GM13977 (cell line): ENCODE data around the gene LEMD1.

Source experiments
- DNase-seq: peaks from one replicate; pipeline ENCODE4 v3.0.0; 2012; ENCODE audit warnings: low spot score
- CTCF ChIP-seq: IDR thresholded peaks from 2 replicates; pipeline ENCODE4 v1.5.1; 2012; ENCODE audit warnings: mild to moderate bottlenecking, control low read depth; ENCODE audit not compliant: insufficient read depth; ENCODE audit errors: extremely low read depth, missing control alignments
- in situ Hi-C: fragments of 300-500 bp; cut with MboI; formaldehyde crosslinking; loops from one replicate; pipeline ENCODE4 v1.12.0; 2022; ENCODE audit warnings: low sequenced_read_pairs, low pct_unique_long_range_greater_than_20kb, mixed read lengths, inconsistent platforms; ENCODE audit not compliant: unreplicated experiment

LEMD1 gene

GRCh38 chr1:205374210-205375078 lies 47.4 kb downstream of the LEMD1 start:
- no peak for DNase-seq
- in situ Hi-C loops: no loop called here
- TF ChIP-seq CTCF: no peak

GRCh38 chr1:205373798-205374175 lies 48.1 kb downstream of the LEMD1 start:
- TF ChIP-seq CTCF: no peak
- no peak for DNase-seq
- in situ Hi-C loops: no loop called here

GRCh38 chr1:205373022-205373797 lies 48.6 kb downstream of the LEMD1 start:
- in situ Hi-C loops: no loop called here

GRCh38 chr1:205371871-205372660 lies 49.8 kb downstream of the LEMD1 start:
- TF ChIP-seq CTCF: no peak
- no peak for DNase-seq
- in situ Hi-C loops: no loop called here

More at GRCh38 chr1:205373022-205373797, 48.6 kb downstream of the LEMD1 start:
- TF ChIP-seq CTCF: no peak
- no peak for DNase-seq

- in situ Hi-C loops: no loop called here
These were observed 51.1 kb downstream of the LEMD1 start for GRCh38 chr1:205370780-205371179.

More at GRCh38 chr1:205370780-205371179, 51.1 kb downstream of the LEMD1 start:
- no peak for DNase-seq
- no peak for TF ChIP-seq CTCF
